ENCODE results near the gene NIT1. TPM values are rescaled to one million over a fixed set of nuclear protein-coding genes. Genes with fewer than 3 reads are reported as not detected.

The NIT1 gene
- polyA plus RNA-seq, 1 donor from 2014 or later: 19.7 TPM

- Mint-ChIP-seq H3K9me3 (no peaks in the 10 kb centered on the region), H3K36me3 (no peaks in the 10 kb centered on the region), H3K27me3 (no peaks in the 10 kb centered on the region), H3K4me3 (no peak overlapping the region), H3K27ac (no peak overlapping the region), H3K4me1 (peaks cover 2 to 5% (median 5%) of the 10 kb centered on the region in 3 donors)
Observed at GRCh38 chr1:161091796-161092507, 26.0 kb upstream of the NIT1 start.

GRCh38 chr1:161092621-161093028 is 25.3 kb upstream of the NIT1 start:
- H3K27me3 Mint-ChIP-seq: no peaks in the 10 kb centered on the region
- H3K9me3 Mint-ChIP-seq: no peaks in the 10 kb centered on the region
- peaks cover 8 to 11% (median 11%) of the 10 kb centered on the region in 3 donors for H3K4me1 Mint-ChIP-seq
- H3K4me3 Mint-ChIP-seq: no peak overlapping the region
- H3K27ac Mint-ChIP-seq: no peak overlapping the region
- H3K36me3 Mint-ChIP-seq: no peaks in the 10 kb centered on the region

- no peaks in the 10 kb centered on the region for H3K9me3 Mint-ChIP-seq
- no peaks in the 10 kb centered on the region for H3K27me3 Mint-ChIP-seq
- peak overlapping the region in 1 of 4 donors; percentile 57 for H3K4me3 Mint-ChIP-seq
- no peaks in the 10 kb centered on the region for H3K36me3 Mint-ChIP-seq
- peak overlapping the region in 2 of 3 donors; percentile 27 to 57 for H3K27ac Mint-ChIP-seq
- peaks cover 16 to 21% (median 17%) of the 10 kb centered on the region in 3 donors for H3K4me1 Mint-ChIP-seq
Observed at GRCh38 chr1:161094481-161094880, 23.4 kb upstream of the NIT1 start.

- H3K27me3 Mint-ChIP-seq: no peaks in the 10 kb centered on the region
- no peaks in the 10 kb centered on the region for H3K9me3 Mint-ChIP-seq
- H3K27ac Mint-ChIP-seq: peak overlapping the region in 2 of 3 donors; percentile 57 to 98
- H3K4me1 Mint-ChIP-seq: peaks cover 16 to 21% (median 17%) of the 10 kb centered on the region in 3 donors
- no peaks in the 10 kb centered on the region for H3K36me3 Mint-ChIP-seq
- peak overlapping the region in 1 of 4 donors; percentile 64 for H3K4me3 Mint-ChIP-seq
Observed at GRCh38 chr1:161095230-161095629, 22.7 kb upstream of the NIT1 start.

GRCh38 chr1:161096015-161096414 is 21.9 kb upstream of the NIT1 start:
- H3K4me3 Mint-ChIP-seq: peak overlapping the region in 1 of 4 donors; percentile 91
- H3K9me3 Mint-ChIP-seq: no peaks in the 10 kb centered on the region
- H3K27me3 Mint-ChIP-seq: no peaks in the 10 kb centered on the region
- peak overlapping the region in 2 of 3 donors; percentile 98 to 100 for H3K27ac Mint-ChIP-seq
- peaks cover 16 to 21% (median 17%) of the 10 kb centered on the region in 3 donors for H3K4me1 Mint-ChIP-seq
- no peaks in the 10 kb centered on the region for H3K36me3 Mint-ChIP-seq

- Mint-ChIP-seq H3K27me3 (no peaks in the 10 kb centered on the region), H3K4me3 (peak overlapping the region in 2 of 4 donors; percentile 39 to 91), H3K9me3 (no peaks in the 10 kb centered on the region), H3K27ac (peak overlapping the region; percentile 67 to 100 (median 98)), H3K36me3 (peaks cover 2% of the 10 kb centered on the region), H3K4me1 (peaks cover 16 to 21% (median 17%) of the 10 kb centered on the region in 3 donors)
Observed at GRCh38 chr1:161096530-161096929, 21.4 kb upstream of the NIT1 start.

- H3K9me3 Mint-ChIP-seq: no peaks in the 10 kb centered on the region
- H3K4me3 Mint-ChIP-seq: peak within 1 kb of the TSS; percentile 86 to 95 (median 92)
- H3K27me3 Mint-ChIP-seq: no peaks in the 10 kb centered on the region
- H3K36me3 Mint-ChIP-seq: peaks cover 2% of the 10 kb centered on the region
- peaks cover 16 to 21% (median 17%) of the 10 kb centered on the region in 3 donors for H3K4me1 Mint-ChIP-seq
- peak within 1 kb of the TSS; percentile 95 to 100 (median 98) for H3K27ac Mint-ChIP-seq
Observed at GRCh38 chr1:161098210-161099068, 19.5 kb upstream of the NIT1 start, which contains the start of gene KLHDC9. KLHDC9 (plus strand) TSS chr1:161098361; CDS start chr1:161098536, 175 bp downstream.

- H3K4me1 Mint-ChIP-seq: peaks cover 17 to 23% (median 17%) of the 10 kb centered on the region in 3 donors
- H3K4me3 Mint-ChIP-seq: peak overlapping the region; percentile 85 to 95 (median 86)
- peak overlapping the region; percentile 45 to 91 (median 74) for H3K27ac Mint-ChIP-seq
- H3K9me3 Mint-ChIP-seq: no peaks in the 10 kb centered on the region
- peaks cover 2% of the 10 kb centered on the region for H3K36me3 Mint-ChIP-seq
- no peaks in the 10 kb centered on the region for H3K27me3 Mint-ChIP-seq
Observed at GRCh38 chr1:161099090-161099802, 18.7 kb upstream of the NIT1 start.

- H3K4me1 Mint-ChIP-seq: peaks cover 17 to 27% (median 20%) of the 10 kb centered on the region in 3 donors
- no peaks in the 10 kb centered on the region for H3K9me3 Mint-ChIP-seq
- no peaks in the 10 kb centered on the region for H3K27me3 Mint-ChIP-seq
- peak overlapping the region in 1 of 4 donors; percentile 55 for H3K4me3 Mint-ChIP-seq
- peak overlapping the region in 1 of 3 donors; percentile 91 for H3K27ac Mint-ChIP-seq
- peaks cover 2% of the 10 kb centered on the region for H3K36me3 Mint-ChIP-seq
Observed at GRCh38 chr1:161100556-161100955, 17.3 kb upstream of the NIT1 start.

- H3K27ac Mint-ChIP-seq: no peak overlapping the region
Observed at GRCh38 chr1:161106431-161106830, 11.5 kb upstream of the NIT1 start.

GRCh38 chr1:161111117-161111516 is 6.8 kb upstream of the NIT1 start:
- H3K27ac Mint-ChIP-seq: no peak overlapping the region
- H3K9me3 Mint-ChIP-seq: no peaks in the 10 kb centered on the region
- H3K4me3 Mint-ChIP-seq: no peak overlapping the region
- H3K4me1 Mint-ChIP-seq: peaks cover 35 to 38% (median 35%) of the 10 kb centered on the region in 3 donors
- peaks cover 3% of the 10 kb centered on the region for H3K36me3 Mint-ChIP-seq
- H3K27me3 Mint-ChIP-seq: no peaks in the 10 kb centered on the region

More at GRCh38 chr1:161106431-161106830, 11.5 kb upstream of the NIT1 start:
- peaks cover 12 to 13% (median 12%) of the 10 kb centered on the region in 3 donors for H3K4me1 Mint-ChIP-seq
- H3K36me3 Mint-ChIP-seq: peaks cover 4% of the 10 kb centered on the region
- no peaks in the 10 kb centered on the region for H3K27me3 Mint-ChIP-seq
- no peak overlapping the region for H3K4me3 Mint-ChIP-seq
- no peaks in the 10 kb centered on the region for H3K9me3 Mint-ChIP-seq

- peaks cover 35 to 38% (median 37%) of the 10 kb centered on the region in 3 donors for H3K4me1 Mint-ChIP-seq
- H3K36me3 Mint-ChIP-seq: peaks cover under 1% of the 10 kb centered on the region
- H3K27me3 Mint-ChIP-seq: no peaks in the 10 kb centered on the region
- no peak overlapping the region for H3K27ac Mint-ChIP-seq
- no peaks in the 10 kb centered on the region for H3K9me3 Mint-ChIP-seq
- no peak overlapping the region for H3K4me3 Mint-ChIP-seq
Observed at GRCh38 chr1:161111527-161111926, 6.4 kb upstream of the NIT1 start.

GRCh38 chr1:161113915-161114314 is 4.0 kb upstream of the NIT1 start:
- Mint-ChIP-seq H3K27ac (no peak overlapping the region), H3K36me3 (no peaks in the 10 kb centered on the region), H3K4me1 (peaks cover 44 to 46% (median 45%) of the 10 kb centered on the region in 3 donors), H3K27me3 (no peaks in the 10 kb centered on the region), H3K4me3 (peak overlapping the region in 1 of 4 donors; percentile 54), H3K9me3 (no peaks in the 10 kb centered on the region)

GRCh38 chr1:161114556-161114955 is 3.3 kb upstream of the NIT1 start:
- Mint-ChIP-seq H3K36me3 (no peaks in the 10 kb centered on the region), H3K4me1 (peaks cover 41 to 49% (median 49%) of the 10 kb centered on the region in 3 donors), H3K4me3 (peak overlapping the region in 1 of 4 donors; percentile 54), H3K27me3 (no peaks in the 10 kb centered on the region), H3K9me3 (no peaks in the 10 kb centered on the region), H3K27ac (no peak overlapping the region)
